Endothelial cell of umbilical vein (primary cell): Measurements from ENCODE around the gene PPEF2. TPM values are rescaled to one million over a fixed set of nuclear protein-coding genes. Genes with fewer than 3 reads are reported as not detected.

Experiments used
- BruUV-seq: library from RNA; stranded (reverse); fragments of 400-500 nt; replicated peaks from 2 replicates; lab custom pipeline; 2021; lab: Mats Ljungman, UMichigan
- CTCF ChIA-PET: fragments of 300-600, 350-600 bp; sonication (Branson Sonifier 250); formaldehyde crosslinking; loops from one replicate; lab custom pipeline; 2021; ENCODE audit warnings: antibody characterized with exemption, inconsistent platforms; lab: Charles Lee
- POLR2A ChIA-PET: fragments of 300-600, 350-600 bp; sonication (Branson Sonifier 250); formaldehyde crosslinking; loops from one replicate; lab custom pipeline; 2021; ENCODE audit warnings: antibody characterized with exemption, inconsistent platforms; lab: Charles Lee
- DNase-seq: peaks from one replicate; pipeline ENCODE4 v3.0.0-alpha.2; 2011; ENCODE audit warnings: low read depth, low spot score
- FAIRE-seq: peaks from 2 replicates; lab custom pipeline; 2011; peaks lifted over from hg19 to GRCh38; lab: Jason Lieb, UNC
- H2AFZ ChIP-seq: 2 replicates; pipeline ENCODE4 v1.6.0; 2012; ENCODE audit warnings: low read depth, low read length, control low read depth, inconsistent platforms
- H3K27ac ChIP-seq: 2 replicates; pipeline ENCODE4 v1.5.1; 2011; ENCODE audit warnings: low read depth, mild to moderate bottlenecking, control low read depth, low read length, moderate library complexity; ENCODE audit not compliant: insufficient read depth
- H3K27me3 ChIP-seq, 2 experiments: 2 replicates each; pipeline versions ENCODE4 v1.6.0 to v1.6.1; 2011; ENCODE audit warnings: low read length in 2 of 2, mixed read lengths in 1 of 2; ENCODE audit not compliant: control insufficient read depth in 2 of 2, insufficient read depth in 2 of 2
- H3K36me3 ChIP-seq, 2 experiments: 2 replicates in 1 of 2; 3 replicates in 1 of 2; pipeline ENCODE4 v1.5.1; 2011; ENCODE audit warnings: low read length in 2 of 2, mild to moderate bottlenecking in 1 of 2, moderate library complexity in 1 of 2; ENCODE audit not compliant: control insufficient read depth in 2 of 2, insufficient read depth in 2 of 2; ENCODE audit errors: extremely low read depth in 1 of 2
- H3K4me1 ChIP-seq: 3 replicates; pipeline ENCODE4 v1.5.1; 2011; ENCODE audit warnings: mild to moderate bottlenecking, low read length; ENCODE audit not compliant: control insufficient read depth, insufficient read depth; ENCODE audit errors: extremely low read depth
- H3K4me2 ChIP-seq: 2 replicates; pipeline ENCODE4 v1.6.1; 2011; ENCODE audit warnings: low read length, control low read depth, mixed read lengths; ENCODE audit not compliant: insufficient read depth
- H3K4me3 ChIP-seq, 3 experiments: fragments of 200-600 bp in 1 of 3; sonication (generic), shearing (Covaris generic) in 1 of 3; replicated peaks in 1 of 3; 2 replicates each; pipeline ENCODE4 v1.5.1; 2011 to 2016; ENCODE audit warnings: control low read depth in 3 of 3, low read length in 3 of 3, mild to moderate bottlenecking in 2 of 3, inconsistent platforms in 1 of 3, low read depth in 1 of 3, moderate library complexity in 1 of 3; ENCODE audit not compliant: insufficient read depth in 1 of 3
- H3K79me2 ChIP-seq: 2 replicates; pipeline ENCODE4 v1.6.0; 2012; ENCODE audit warnings: low read length, inconsistent platforms; ENCODE audit not compliant: control insufficient read depth, insufficient read depth
- H3K9ac ChIP-seq: replicated peaks from 2 replicates; pipeline ENCODE3; 2011; ENCODE audit warnings: low read length, control low read depth; ENCODE audit not compliant: insufficient read depth; ENCODE audit errors: extremely low read depth
- H3K9me1 ChIP-seq: replicated peaks from 3 replicates; pipeline ENCODE4 v1.6.0; 2011; ENCODE audit warnings: mild to moderate bottlenecking, low read length; ENCODE audit not compliant: control insufficient read depth, insufficient read depth; ENCODE audit errors: extremely low read depth
- H3K9me3 ChIP-seq: replicated peaks from 2 replicates; pipeline ENCODE4 v1.5.1; 2012; ENCODE audit warnings: low read length, inconsistent platforms; ENCODE audit not compliant: control insufficient read depth, insufficient read depth
- H4K20me1 ChIP-seq: replicated peaks from 2 replicates; pipeline ENCODE3; 2011; ENCODE audit warnings: mild to moderate bottlenecking, low read length; ENCODE audit not compliant: control insufficient read depth, insufficient read depth; ENCODE audit errors: extremely low read depth
- CTCF ChIP-seq, 2 donors: IDR thresholded peaks; 1 replicate in 1 of 2; 2 replicates in 1 of 2; pipeline ENCODE4 v1.5.1; 2011; ENCODE audit warnings: low read length in 2 of 2, mild to moderate bottlenecking in 2 of 2, moderate library complexity in 2 of 2, control low read depth in 1 of 2, inconsistent platforms in 1 of 2, low read depth in 1 of 2; ENCODE audit not compliant: insufficient read depth in 1 of 2; ENCODE audit errors: extremely low read depth in 1 of 2
- EZH2 ChIP-seq: IDR thresholded peaks from 2 replicates; pipeline ENCODE4 v1.6.1; 2012; ENCODE audit warnings: borderline replicate concordance, low read depth, mild to moderate bottlenecking, moderate library complexity, low read length, inconsistent platforms; ENCODE audit not compliant: severe bottlenecking
- FOS ChIP-seq: IDR thresholded peaks from 2 replicates; pipeline ENCODE4 v1.6.1; 2011; ENCODE audit warnings: mild to moderate bottlenecking, low read length, moderate library complexity, borderline replicate concordance; ENCODE audit not compliant: insufficient read depth
- JUN ChIP-seq: IDR thresholded peaks from 2 replicates; pipeline ENCODE4 v1.6.1; 2011; ENCODE audit warnings: borderline replicate concordance, low read depth; ENCODE audit not compliant: insufficient read length, insufficient read depth
- MAX ChIP-seq: IDR thresholded peaks from 2 replicates; pipeline ENCODE4 v1.6.1; 2011; ENCODE audit not compliant: insufficient read depth, insufficient read length
- dilution Hi-C: fragments of 300-500 bp; cut with MboI; formaldehyde crosslinking; loops from one replicate; pipeline ENCODE4 v1.15.0; 2019; ENCODE audit warnings: low sequenced_read_pairs; ENCODE audit not compliant: extremely low pct_ligation_motif_present
- intact Hi-C: fragments of 100-400 bp; cut with micrococcal nuclease; formaldehyde crosslinking; loops from one replicate; pipeline ENCODE4 v1.10.0; 2022
- polyA plus RNA-seq, 4 experiments: library from polyadenylated mRNA; depleted of rRNA in 3 of 4; stranded (reverse) in 3 of 4; unstranded in 1 of 4; fragments of >200 nt; gene quantifications; 2 replicates each; pipeline versions ENCODE4 v1.2.1 to v1.2.3, GENCODE V29; 2011 to 2012; ENCODE audit warnings: missing spikeins in 1 of 4
- total RNA-seq: library from RNA; stranded (reverse); gene quantifications from 2 replicates; pipeline ENCODE4 v1.2.3, GENCODE V29; 2021

The PPEF2 gene
- total and polyA plus RNA-seq, 2 donors (not counting 3 experiments of a cell fraction or from before 2014, with no cell fraction given) = 0.23 TPM; not detected in 1

- TF ChIP-seq CTCF (IDR thresholded peaks at IDR 0.05; ENCODE audit: extremely low read depth in 1 of 2, insufficient read depth in 1 of 2, low read depth in 1 of 2, low read length in 2 of 2) (peak; percentile 64 to 75), MAX (no peak)
- H3K4me1 ChIP-seq = no peaks in the 10 kb centered on the region
- ChIA-PET POLR2A (no interaction called here), CTCF (interaction anchor here (0.6 to 3.3 kb wide), 38 partner anchors 8 to 1016 kb away, joined by 3 to 30 read pairs (median 4); partner anchors contain the start of genes NAAA, PPEF2 and SDAD1)
- peaks cover 0 to 2% of the 10 kb centered on the region in 2 experiments for H3K36me3 ChIP-seq
- peak; percentile 73 for DNase-seq
- dilution Hi-C loops (no loop called here), intact Hi-C loops (loop anchor here (1.0 to 5.0 kb wide), 3 partner anchors 25 to 171 kb away; partner anchors contain the start of gene NAAA)
- BruUV-seq = no TSS peak
- FAIRE-seq = peak; percentile 91
- H3K9me3 ChIP-seq = no peaks in the 10 kb centered on the region
- no peaks in the 10 kb centered on the region for H3K79me2 ChIP-seq
- H3K4me2 ChIP-seq = no peak overlapping the region
- no peak overlapping the region for H2AFZ ChIP-seq
- H3K4me3 ChIP-seq = no peak overlapping the region
- no peak overlapping the region for H3K27ac ChIP-seq
- H3K9ac ChIP-seq = no peak overlapping the region
- no peaks in the 10 kb centered on the region for H3K9me1 ChIP-seq
- no peaks in the 10 kb centered on the region for H4K20me1 ChIP-seq
- H3K27me3 ChIP-seq = no peaks in the 10 kb centered on the region
Observed at GRCh38 chr4:75916091-75916661, 13.9 kb upstream of the PPEF2 start.

- Histone ChIP-seq H3K4me1 (no peaks in the 10 kb centered on the region), H3K4me2 (no peak overlapping the region), H3K79me2 (no peaks in the 10 kb centered on the region), H2AFZ (no peak overlapping the region), H3K27me3 (no peaks in the 10 kb centered on the region), H3K9ac (no peak overlapping the region), H3K36me3 (no peaks in the 10 kb centered on the region), H3K9me3 (no peaks in the 10 kb centered on the region), H4K20me1 (no peaks in the 10 kb centered on the region), H3K27ac (no peak overlapping the region), H3K4me3 (no peak overlapping the region), H3K9me1 (no peaks in the 10 kb centered on the region)
- FAIRE-seq = no peak
- intact Hi-C loops = no loop called here
- BruUV-seq = no TSS peak
- ChIA-PET CTCF (interaction anchor here (0.7 to 2.0 kb wide), 5 partner anchors 9 to 174 kb away, joined by 3 to 19 read pairs (median 3); no protein-coding TSS in a partner anchor), POLR2A (no interaction called here)
- no peak for DNase-seq
- dilution Hi-C loops = no loop called here
- TF ChIP-seq MAX (no peak), EZH2 (no peak), FOS (no peak), JUN (no peak), CTCF (IDR thresholded peaks at IDR 0.05; ENCODE audit: extremely low read depth in 1 of 2, insufficient read depth in 1 of 2, low read depth in 1 of 2, low read length in 2 of 2) (no peak)
Observed at GRCh38 chr4:75912968-75913367, 10.7 kb upstream of the PPEF2 start.
